Activated CD8-positive, alpha-beta memory T cell treated with anti-CD3 and anti-CD28 coated beads for 4 hours (primary cell): ENCODE measurements around the gene WDR93.

Experiments
- DNase-seq, 2 donors: peaks; one replicate each; pipeline ENCODE4 v3.0.0-alpha.2; 2020; ENCODE audit warnings: low read depth in 2 of 2

Gene WDR93

DNA sequence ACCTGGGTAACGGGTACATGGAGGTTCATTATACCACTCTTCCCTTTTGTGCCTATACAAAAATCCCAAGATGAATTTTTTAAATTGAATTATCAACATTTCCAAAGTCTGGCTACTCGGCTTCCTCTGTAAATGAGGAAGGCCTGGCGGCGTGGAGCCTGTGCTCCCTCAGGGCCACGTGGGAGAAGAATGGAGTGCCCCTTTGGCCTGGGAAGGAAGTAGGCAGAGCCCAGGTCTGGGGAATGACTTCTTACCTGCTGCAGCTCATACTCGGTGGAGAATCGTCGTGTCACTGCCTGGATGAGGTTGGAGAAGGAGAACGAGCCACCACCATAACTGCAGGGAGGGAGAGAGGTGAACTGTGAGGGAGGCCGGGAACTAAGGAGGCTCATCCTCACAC lies 99.6 kb downstream of the WDR93 start:
- DNase-seq = no peak

DNA sequence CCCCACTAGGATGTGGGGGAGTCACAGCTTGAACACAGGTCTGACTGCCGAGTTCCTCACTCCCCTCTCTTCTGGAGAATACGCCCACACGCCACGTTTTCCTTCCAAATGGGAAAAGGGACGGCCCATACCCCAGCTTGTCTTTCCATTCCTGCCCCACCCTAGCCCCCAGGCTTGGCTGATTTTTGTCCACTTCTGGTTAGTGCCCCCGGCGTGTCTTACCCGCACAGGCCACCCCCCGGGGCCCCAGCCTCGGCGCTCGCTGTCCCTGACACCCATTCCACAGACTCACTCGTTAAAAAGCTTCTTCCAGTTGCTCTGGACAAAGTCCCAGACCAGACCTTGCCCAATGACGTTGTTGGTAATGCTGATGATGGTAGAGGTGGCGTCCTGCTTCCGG lies 100.0 kb downstream of the WDR93 start:
- no peak for DNase-seq

DNA sequence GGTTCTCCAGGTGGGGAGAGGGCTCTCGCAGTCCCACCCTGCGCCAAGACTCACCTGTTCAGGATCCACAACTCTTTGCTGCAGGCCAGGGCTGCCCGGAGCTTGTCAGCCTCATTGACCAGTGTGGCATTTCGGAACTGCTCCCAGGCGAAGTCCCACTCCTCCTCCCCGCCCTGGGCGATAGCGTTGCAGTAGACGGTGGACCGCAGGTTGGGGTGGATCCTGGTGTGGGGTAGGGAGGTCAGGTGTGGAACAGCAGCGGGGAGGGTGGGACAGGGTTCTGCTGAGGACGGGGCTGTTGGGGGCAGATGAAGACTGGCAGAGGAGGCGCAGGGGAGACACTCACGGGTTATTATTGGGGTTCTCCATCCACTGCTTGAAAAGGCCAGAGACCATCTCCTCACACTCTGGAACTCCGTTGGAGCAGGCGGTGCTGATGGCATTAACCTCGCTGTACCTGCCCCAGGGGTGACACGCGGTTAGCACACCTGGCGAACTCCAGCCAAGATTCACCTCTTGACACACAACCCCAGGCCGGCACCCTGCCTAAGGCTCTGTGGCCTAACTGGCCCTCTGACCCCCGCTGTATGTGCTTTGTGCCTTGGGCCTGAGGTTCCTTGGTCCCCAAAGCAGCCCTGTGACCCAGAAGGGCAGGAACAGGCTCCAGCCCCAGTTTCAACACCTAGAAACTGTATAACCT lies 101.6 kb downstream of the WDR93 start:
- no peak for DNase-seq
